HG02938 (cell line): ENCODE results near the gene LCP1.
"Not testable (repeated sequence)": the region's sequence is repeated elsewhere in the genome, so short reads cannot be mapped to it uniquely, and the experiment has no call there.

Experiments
- ATAC-seq: cut with Tn5 transposase; IDR thresholded peaks from one replicate; pipeline ENCODE4 v1.9.1; 2021; ENCODE audit warnings: mild to moderate bottlenecking, moderate library complexity; ENCODE audit not compliant: unreplicated experiment

LCP1 gene, protein sequence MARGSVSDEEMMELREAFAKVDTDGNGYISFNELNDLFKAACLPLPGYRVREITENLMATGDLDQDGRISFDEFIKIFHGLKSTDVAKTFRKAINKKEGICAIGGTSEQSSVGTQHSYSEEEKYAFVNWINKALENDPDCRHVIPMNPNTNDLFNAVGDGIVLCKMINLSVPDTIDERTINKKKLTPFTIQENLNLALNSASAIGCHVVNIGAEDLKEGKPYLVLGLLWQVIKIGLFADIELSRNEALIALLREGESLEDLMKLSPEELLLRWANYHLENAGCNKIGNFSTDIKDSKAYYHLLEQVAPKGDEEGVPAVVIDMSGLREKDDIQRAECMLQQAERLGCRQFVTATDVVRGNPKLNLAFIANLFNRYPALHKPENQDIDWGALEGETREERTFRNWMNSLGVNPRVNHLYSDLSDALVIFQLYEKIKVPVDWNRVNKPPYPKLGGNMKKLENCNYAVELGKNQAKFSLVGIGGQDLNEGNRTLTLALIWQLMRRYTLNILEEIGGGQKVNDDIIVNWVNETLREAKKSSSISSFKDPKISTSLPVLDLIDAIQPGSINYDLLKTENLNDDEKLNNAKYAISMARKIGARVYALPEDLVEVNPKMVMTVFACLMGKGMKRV

GRCh38 chr13:46181840-46182490 lies at the start of gene LCP1:
Gene LCP1 (minus strand): TSS chr13:46182177. CDS start chr13:46159662, 22,515 bp downstream.
- peak; percentile 65 for ATAC-seq

DNA sequence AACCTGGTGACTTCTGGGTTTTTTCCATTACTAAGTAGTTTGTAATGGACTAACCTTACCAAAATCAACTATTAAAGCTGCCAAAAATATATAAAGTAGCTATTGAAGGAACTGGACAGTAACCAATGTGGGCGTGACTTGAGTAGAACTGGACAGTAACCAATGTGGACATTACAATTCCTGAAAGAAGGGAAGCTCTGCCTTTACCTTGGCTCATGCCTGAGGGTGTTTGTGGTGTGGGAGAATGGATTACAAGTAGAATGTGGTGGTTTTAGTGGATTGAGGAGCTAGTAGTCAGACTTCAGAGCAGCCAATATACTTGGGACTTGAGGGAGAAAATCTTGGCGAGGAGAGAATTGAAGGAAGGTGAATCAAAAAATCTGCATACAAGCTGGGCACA lies 47.3 kb upstream of the LCP1 start:
- ATAC-seq = no peak

DNA sequence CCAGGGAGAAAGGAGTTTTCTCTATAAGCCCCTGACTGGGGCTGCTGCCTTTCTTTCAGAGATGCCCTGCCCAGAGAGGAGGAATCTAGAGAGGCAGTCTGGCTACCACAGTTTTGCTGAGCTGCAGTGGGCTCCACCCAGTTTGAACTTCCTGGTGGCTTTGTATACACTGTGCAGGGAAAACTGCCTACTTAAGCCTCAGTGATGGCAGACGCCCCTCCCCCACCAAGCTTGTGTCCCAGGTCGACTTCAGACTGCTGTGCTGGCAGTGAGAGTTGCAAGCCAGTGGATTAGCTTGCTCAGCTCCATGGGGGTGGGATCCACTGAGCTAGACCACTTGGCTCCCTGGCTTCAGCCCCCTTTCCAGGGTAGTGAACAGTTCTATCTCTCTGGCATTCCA lies 38.3 kb upstream of the LCP1 start:
- ATAC-seq = not testable (repeated sequence)

GRCh38 chr13:46214741-46215140 lies 32.8 kb upstream of the LCP1 start:
- not testable (repeated sequence) for ATAC-seq

DNA sequence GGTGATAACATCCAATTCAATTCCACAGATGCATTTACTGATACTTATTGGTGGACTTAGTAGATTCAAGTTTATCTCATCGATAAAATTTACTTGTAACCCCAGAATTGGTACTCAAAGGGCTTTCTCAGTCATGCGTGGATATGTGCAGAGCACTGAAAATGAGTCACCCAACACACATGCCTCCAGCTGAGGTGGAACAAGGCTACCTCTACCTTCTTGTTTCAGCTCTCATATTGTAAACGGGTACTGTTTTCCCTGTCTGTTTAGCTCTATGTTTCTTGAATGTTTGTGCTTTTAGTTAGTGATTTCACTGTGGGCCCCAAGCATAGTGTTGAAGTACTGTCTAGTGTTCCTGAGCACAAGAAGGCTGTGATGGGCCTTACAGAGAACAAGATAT lies 31.3 kb upstream of the LCP1 start:
- no peak for ATAC-seq

DNA sequence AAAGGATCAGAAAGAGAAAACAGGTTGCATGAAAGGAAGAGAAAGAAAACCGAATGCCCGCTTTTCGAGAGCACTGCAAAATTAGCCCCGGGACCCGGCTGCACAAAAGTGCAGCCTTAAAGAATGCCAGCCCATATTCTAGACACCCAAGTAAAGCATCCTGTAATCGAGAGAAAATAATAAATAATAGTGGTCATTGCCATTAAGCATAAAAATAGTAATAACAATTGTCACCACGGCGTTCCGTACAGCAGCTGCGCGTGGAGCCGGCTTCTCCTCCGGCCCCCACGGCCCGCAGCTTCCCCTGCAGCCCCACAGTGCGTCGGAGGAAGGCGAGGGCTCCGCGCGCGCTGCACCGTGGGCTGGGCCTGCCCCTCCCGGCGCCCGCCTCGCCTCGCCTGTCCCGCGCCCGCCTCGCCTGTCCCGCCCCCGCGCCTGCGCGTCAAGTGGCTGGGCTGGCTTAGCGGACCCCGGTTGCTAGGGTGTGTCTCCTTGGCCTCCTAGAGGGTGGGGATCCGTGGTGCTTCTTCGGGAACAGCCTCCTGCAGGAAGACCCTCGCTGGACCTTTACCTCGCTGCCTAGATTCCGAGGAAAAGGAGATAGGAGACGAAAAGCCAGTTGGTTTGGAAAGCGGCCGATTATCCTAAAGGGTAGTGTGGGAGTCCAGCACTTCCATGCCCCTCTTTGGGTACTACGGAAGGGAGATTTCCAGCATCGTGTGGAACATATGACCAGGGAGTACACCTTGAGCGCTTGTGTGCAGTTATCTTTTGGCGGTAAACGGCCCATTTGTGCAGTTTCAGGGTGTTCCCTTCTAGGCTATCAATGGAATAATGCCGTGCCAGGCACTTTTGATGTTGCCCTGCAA lies 29.7 kb upstream of the LCP1 start, which contains the start of gene LRRC63:
Gene LRRC63, plus strand, starts transcription at position 446 of the 869 bp plus-strand sequence. CDS start 1,107 bp downstream, outside the sequence.
- peak; percentile 74 for ATAC-seq

- ATAC-seq = peak; percentile 44
Observed at GRCh38 chr13:46211116-46211482, 29.1 kb upstream of the LCP1 start.

DNA sequence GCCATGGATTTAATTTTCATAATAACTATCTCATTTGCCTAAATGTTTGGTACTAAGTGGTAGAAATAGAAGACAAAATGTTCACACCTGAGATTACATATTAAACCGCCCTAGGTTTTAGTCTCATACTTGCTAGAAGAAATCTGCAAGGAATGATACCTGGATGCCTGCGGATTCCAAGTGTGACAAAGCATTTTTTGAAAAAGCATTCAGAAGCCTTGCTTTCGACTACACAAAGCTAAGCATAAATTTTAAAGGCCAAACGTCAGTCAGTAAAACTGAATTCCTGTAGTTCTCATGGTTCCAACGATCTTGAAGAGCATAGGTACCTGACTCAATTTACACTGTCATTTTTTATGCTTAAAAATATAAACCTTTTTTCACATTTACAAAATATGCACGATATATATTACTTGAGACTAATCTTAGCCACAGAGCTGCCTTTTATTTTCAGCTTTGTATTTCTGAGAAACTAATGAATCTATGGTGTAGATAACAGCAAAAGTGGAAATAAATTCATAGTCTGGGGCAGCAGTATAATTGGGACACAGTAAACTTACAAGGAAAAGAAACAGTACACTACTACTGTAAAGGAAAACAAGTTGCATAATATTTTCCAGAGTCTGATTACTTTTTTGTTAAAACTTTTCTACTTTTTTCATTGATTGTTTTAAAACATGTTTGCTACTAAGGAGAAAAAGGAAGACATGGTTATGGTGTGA lies 28.5 kb upstream of the LCP1 start:
- ATAC-seq = no peak

DNA sequence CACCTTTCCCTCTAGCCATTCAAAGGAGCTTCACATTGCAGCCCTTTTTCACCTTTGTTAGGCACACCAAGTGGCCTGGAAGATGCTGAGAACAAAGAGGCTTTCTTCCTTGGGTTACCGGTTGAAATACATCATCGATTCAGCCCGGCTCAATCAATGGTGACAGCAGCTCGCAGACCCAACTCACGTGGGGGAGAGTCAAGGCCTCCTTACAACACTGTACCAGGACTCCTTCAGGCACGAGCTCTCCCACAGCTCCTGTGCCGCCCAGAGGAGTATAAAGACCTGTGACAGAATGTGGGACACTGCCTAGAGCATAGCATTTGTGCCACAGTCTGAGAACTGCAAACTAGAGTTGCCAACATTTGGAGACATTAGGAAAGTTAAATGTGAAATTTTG lies 25.9 kb upstream of the LCP1 start:
- no peak for ATAC-seq

DNA sequence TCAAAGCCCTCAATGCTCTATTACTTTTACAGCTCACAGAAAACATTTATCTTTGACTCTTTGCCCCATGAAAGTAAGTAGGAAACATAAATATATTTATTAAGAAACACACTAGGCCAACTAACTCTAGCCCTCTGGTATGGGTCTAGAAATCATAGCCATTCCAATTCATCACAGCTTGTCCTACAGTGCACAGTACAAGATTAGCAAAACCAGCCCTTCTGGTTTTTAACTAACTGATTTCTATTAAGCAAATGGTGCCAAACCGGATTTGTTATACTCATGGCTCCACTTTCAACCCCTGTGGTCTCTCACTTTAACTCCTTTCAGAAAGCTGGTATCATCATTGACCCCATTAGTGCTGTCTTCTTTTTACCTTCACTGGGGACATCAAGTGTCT lies 24.2 kb upstream of the LCP1 start:
- no peak for ATAC-seq

- ATAC-seq = no peak
Observed at GRCh38 chr13:46202966-46203365, 21.0 kb upstream of the LCP1 start.

GRCh38 chr13:46202188-46202795 lies 20.3 kb upstream of the LCP1 start:
- no peak for ATAC-seq

- ATAC-seq = no peak
Observed at GRCh38 chr13:46198696-46199193, 16.8 kb upstream of the LCP1 start.

GRCh38 chr13:46197299-46198048 lies 15.5 kb upstream of the LCP1 start:
- no peak for ATAC-seq

- ATAC-seq = no peak
Observed at GRCh38 chr13:46195016-46195415, 13.0 kb upstream of the LCP1 start.

DNA sequence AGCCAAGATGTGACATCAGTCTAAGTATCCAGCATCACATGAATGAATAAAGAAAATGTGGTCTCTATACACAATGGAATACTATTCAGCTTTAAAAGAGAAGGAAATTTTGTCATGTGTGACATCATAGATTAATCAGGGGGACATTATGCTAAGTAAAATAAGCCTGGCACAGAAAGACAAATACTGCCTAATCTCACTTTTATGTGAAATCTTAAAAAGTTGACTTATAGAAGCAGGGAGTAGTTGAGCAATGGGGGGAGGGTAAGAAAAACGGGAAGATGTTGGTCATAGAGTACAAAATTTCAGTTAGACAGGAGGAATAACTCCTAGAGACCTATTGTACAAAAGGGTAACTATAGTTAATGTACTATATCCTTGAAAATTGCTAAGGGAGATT lies 10.4 kb upstream of the LCP1 start:
- no peak for ATAC-seq

DNA sequence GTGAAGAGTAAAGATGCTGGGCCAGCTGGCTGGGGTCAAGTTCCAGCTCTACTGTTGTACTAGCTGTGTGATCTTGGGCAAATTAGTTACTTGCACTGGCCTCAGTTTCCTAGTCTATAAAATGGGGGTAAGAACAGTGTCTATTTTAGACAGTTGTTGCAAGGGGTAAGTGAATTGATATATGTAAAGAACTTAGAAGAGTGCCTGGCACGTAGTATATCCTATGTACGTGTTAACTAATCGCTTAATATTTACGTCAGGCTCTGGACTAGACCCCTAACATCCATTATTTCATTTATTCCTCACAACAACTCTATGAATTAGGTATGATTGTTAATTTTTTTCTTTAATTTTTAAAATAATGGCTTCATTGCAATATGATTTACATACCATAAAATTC lies 3.7 kb upstream of the LCP1 start:
- no peak for ATAC-seq

- peak; percentile 37 for ATAC-seq
Observed at GRCh38 chr13:46184277-46184699, 2.3 kb upstream of the LCP1 start.
